ENCODE data around the gene ARHGEF35.

The ARHGEF35 gene

GRCh38 chr7:144158861-144159260 lies 36.8 kb downstream of the ARHGEF35 start:
- H3K4me1 ChIP-seq (ENCODE audit: low read length), result no peaks in the 10 kb centered on the region
- H3K79me2 ChIP-seq (ENCODE audit: low read length), result no peaks in the 10 kb centered on the region
- no peak overlapping the region for H2AFZ ChIP-seq (ENCODE audit: low read length)
- H3K9ac ChIP-seq (ENCODE audit: low read length), result no peak overlapping the region
- no peaks in the 10 kb centered on the region for H3K9me2 ChIP-seq (replicated peaks; ENCODE audit: insufficient read depth, low read length)
- no peaks in the 10 kb centered on the region for H4K20me1 ChIP-seq (ENCODE audit: insufficient read depth, low read length)
- H3K4me3 ChIP-seq (ENCODE audit: low read length), result no peak overlapping the region
- no peak for DNase-seq
- no peaks in the 10 kb centered on the region for H3K27me3 ChIP-seq (replicated peaks; ENCODE audit: insufficient read depth, low read length)
- no peak overlapping the region for H3K27ac ChIP-seq (ENCODE audit: low read length)
- TF ChIP-seq EZH2phosphoT487 (IDR thresholded peaks at IDR 0.05; ENCODE audit: low read length) (no peak), EZH2 (optimal IDR thresholded peaks at IDR 0.05; ENCODE audit: low read depth, low read length) (no peak), CTCF (IDR thresholded peaks at IDR 0.05; ENCODE audit: low read length) (no peak)
- H3K9me3 ChIP-seq (replicated peaks; ENCODE audit: insufficient read depth, low read length), result no peaks in the 10 kb centered on the region
- H3K4me2 ChIP-seq (ENCODE audit: low read depth, low read length), result no peak overlapping the region
- no peaks in the 10 kb centered on the region for H3K36me3 ChIP-seq (replicated peaks; ENCODE audit: insufficient read depth, low read length)
- H3F3A ChIP-seq (ENCODE audit: insufficient read depth, low read length), result no peaks in the 10 kb centered on the region

- H4K20me1 ChIP-seq (ENCODE audit: insufficient read depth, low read length), result no peaks in the 10 kb centered on the region
- H3K4me2 ChIP-seq (ENCODE audit: low read depth, low read length), result no peak overlapping the region
- no peaks in the 10 kb centered on the region for H3K27me3 ChIP-seq (replicated peaks; ENCODE audit: insufficient read depth, low read length)
- no peak for DNase-seq
- no peak overlapping the region for H2AFZ ChIP-seq (ENCODE audit: low read length)
- no peaks in the 10 kb centered on the region for H3K36me3 ChIP-seq (replicated peaks; ENCODE audit: insufficient read depth, low read length)
- no peak overlapping the region for H3K27ac ChIP-seq (ENCODE audit: low read length)
- H3K4me1 ChIP-seq (ENCODE audit: low read length), result no peaks in the 10 kb centered on the region
- no peak overlapping the region for H3K9ac ChIP-seq (ENCODE audit: low read length)
- no peak overlapping the region for H3K4me3 ChIP-seq (ENCODE audit: low read length)
- H3K9me2 ChIP-seq (replicated peaks; ENCODE audit: insufficient read depth, low read length), result no peaks in the 10 kb centered on the region
- no peaks in the 10 kb centered on the region for H3K79me2 ChIP-seq (ENCODE audit: low read length)
- no peak for TF ChIP-seq EZH2phosphoT487 (IDR thresholded peaks at IDR 0.05; ENCODE audit: low read length)
- TF ChIP-seq EZH2 (optimal IDR thresholded peaks at IDR 0.05; ENCODE audit: low read depth, low read length), result no peak
- no peak for TF ChIP-seq CTCF (IDR thresholded peaks at IDR 0.05; ENCODE audit: low read length)
- H3K9me3 ChIP-seq (replicated peaks; ENCODE audit: insufficient read depth, low read length), result no peaks in the 10 kb centered on the region
- no peaks in the 10 kb centered on the region for H3F3A ChIP-seq (ENCODE audit: insufficient read depth, low read length)
Observed at GRCh38 chr7:144148224-144148827, 47.3 kb downstream of the ARHGEF35 start.

- no peak overlapping the region for H3K4me3 ChIP-seq (ENCODE audit: low read length)
- no peaks in the 10 kb centered on the region for H3K9me2 ChIP-seq (replicated peaks; ENCODE audit: insufficient read depth, low read length)
- TF ChIP-seq EZH2 (optimal IDR thresholded peaks at IDR 0.05; ENCODE audit: low read depth, low read length) (no peak), CTCF (IDR thresholded peaks at IDR 0.05; ENCODE audit: low read length) (no peak)
Observed at GRCh38 chr7:144144426-144144825, 51.2 kb downstream of the ARHGEF35 start.

More at GRCh38 chr7:144144426-144144825, 51.2 kb downstream of the ARHGEF35 start:
- no peaks in the 10 kb centered on the region for H3K9me3 ChIP-seq (replicated peaks; ENCODE audit: insufficient read depth, low read length)
- no peak for DNase-seq
- H2AFZ ChIP-seq (ENCODE audit: low read length), result no peak overlapping the region
- H3K79me2 ChIP-seq (ENCODE audit: low read length), result no peaks in the 10 kb centered on the region
- no peaks in the 10 kb centered on the region for H3K36me3 ChIP-seq (replicated peaks; ENCODE audit: insufficient read depth, low read length)
- no peaks in the 10 kb centered on the region for H4K20me1 ChIP-seq (ENCODE audit: insufficient read depth, low read length)
- H3K4me2 ChIP-seq (ENCODE audit: low read depth, low read length), result no peak overlapping the region
- no peak overlapping the region for H3K27ac ChIP-seq (ENCODE audit: low read length)
- no peak overlapping the region for H3K9ac ChIP-seq (ENCODE audit: low read length)
- no peaks in the 10 kb centered on the region for H3K27me3 ChIP-seq (replicated peaks; ENCODE audit: insufficient read depth, low read length)
- no peaks in the 10 kb centered on the region for H3F3A ChIP-seq (ENCODE audit: insufficient read depth, low read length)
- H3K4me1 ChIP-seq (ENCODE audit: low read length), result no peaks in the 10 kb centered on the region
